Mesothelial cell of epicardium (in vitro differentiated cells): ENCODE results near the gene SLC38A2. TPM values are rescaled to one million over a fixed set of nuclear protein-coding genes. Genes with fewer than 3 reads are reported as not detected.
"Not testable (repeated sequence)": the region's sequence is repeated elsewhere in the genome, so short reads cannot be mapped to it uniquely, and the experiment has no call there.

Source experiments
- DNase-seq, 2 experiments: peaks; one replicate each; pipeline ENCODE4 v3.0.0; 2021; ENCODE audit warnings: low spot score in 2 of 2; ENCODE audit not compliant: unreplicated experiment in 2 of 2
- H3K27ac Mint-ChIP-seq: 2 replicates; pipeline ENCODE4 v1.8.0; 2021; ENCODE audit warnings: mixed read lengths
- H3K27me3 Mint-ChIP-seq: 2 replicates; pipeline ENCODE4 v1.8.0; 2021; ENCODE audit warnings: low read depth, mixed read lengths
- H3K36me3 Mint-ChIP-seq: 2 replicates; pipeline ENCODE4 v1.8.0; 2021; ENCODE audit warnings: mixed read lengths
- H3K4me1 Mint-ChIP-seq: 2 replicates; pipeline ENCODE4 v1.8.0; 2021; ENCODE audit warnings: mixed read lengths
- H3K4me3 Mint-ChIP-seq: 2 replicates; pipeline ENCODE4 v1.8.0; 2021; ENCODE audit warnings: mild to moderate bottlenecking, moderate library complexity, mixed read lengths
- H3K9me3 Mint-ChIP-seq: 2 replicates; pipeline ENCODE4 v1.8.0; 2021; ENCODE audit warnings: mixed read lengths
- total RNA-seq: library from RNA; stranded (reverse); gene quantifications from 3 replicates; pipeline ENCODE4 v1.2.1, GENCODE V29; 2021
- TF ChIP-seq, protein P1 (sequence below): fragments of 200-600 bp; sonication (generic); IDR thresholded peaks from one replicate; pipeline ENCODE4 v1.5.0; 2021; ENCODE audit warnings: antibody characterized with exemption; ENCODE audit not compliant: unreplicated experiment

The SLC38A2 gene
- total RNA-seq, 1 donor from 2014 or later: 256 TPM

DNA sequence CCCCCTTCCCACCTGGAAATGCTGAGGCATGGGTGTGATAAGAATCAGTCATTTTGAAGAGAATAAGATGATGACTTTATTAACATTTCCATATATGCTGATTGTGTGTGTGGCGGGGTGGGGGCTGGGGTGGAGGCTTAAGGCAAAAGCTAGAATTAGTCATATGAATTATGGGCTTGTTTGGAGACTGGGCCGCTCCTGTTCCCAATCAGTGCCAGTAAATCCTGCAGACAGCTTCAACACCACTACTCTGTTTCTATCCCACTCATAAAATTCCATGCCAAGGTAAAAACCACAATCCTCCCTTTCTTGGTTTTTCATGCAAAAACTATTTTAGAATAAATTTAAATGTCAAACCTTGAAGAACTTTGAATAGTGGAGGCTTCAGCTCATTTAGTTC lies 29.9 kb upstream of the SLC38A2 start:
- Mint-ChIP-seq H3K36me3 (peaks cover 12% of the 10 kb centered on the region), H3K27ac (peak overlapping the region; percentile 88), H3K4me3 (no peak overlapping the region), H3K9me3 (peaks cover 6% of the 10 kb centered on the region), H3K27me3 (no peaks in the 10 kb centered on the region), H3K4me1 (peaks cover 34% of the 10 kb centered on the region)
- DNase-seq: no peak
- TF ChIP-seq, protein P1, sequence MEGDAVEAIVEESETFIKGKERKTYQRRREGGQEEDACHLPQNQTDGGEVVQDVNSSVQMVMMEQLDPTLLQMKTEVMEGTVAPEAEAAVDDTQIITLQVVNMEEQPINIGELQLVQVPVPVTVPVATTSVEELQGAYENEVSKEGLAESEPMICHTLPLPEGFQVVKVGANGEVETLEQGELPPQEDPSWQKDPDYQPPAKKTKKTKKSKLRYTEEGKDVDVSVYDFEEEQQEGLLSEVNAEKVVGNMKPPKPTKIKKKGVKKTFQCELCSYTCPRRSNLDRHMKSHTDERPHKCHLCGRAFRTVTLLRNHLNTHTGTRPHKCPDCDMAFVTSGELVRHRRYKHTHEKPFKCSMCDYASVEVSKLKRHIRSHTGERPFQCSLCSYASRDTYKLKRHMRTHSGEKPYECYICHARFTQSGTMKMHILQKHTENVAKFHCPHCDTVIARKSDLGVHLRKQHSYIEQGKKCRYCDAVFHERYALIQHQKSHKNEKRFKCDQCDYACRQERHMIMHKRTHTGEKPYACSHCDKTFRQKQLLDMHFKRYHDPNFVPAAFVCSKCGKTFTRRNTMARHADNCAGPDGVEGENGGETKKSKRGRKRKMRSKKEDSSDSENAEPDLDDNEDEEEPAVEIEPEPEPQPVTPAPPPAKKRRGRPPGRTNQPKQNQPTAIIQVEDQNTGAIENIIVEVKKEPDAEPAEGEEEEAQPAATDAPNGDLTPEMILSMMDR: no peak

DNA sequence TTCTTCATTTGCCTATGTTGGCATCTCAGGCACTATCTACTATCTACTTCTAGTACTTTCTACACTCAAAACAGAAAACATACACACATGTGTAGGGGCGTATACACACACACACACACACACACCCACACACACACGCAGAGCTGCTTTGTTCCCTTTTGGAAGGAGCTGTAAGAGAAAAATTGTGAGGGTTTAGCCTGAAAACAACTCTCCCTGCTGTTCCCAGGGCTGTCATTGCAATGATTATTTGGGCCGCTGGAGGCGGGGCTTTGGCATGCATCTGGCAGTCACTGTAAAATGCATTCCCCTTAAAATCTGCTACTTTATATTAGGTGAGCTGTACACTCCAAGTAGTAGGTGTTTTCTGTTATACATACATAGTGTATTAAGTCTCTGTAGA lies 29.1 kb upstream of the SLC38A2 start:
- H3K27me3 Mint-ChIP-seq: no peaks in the 10 kb centered on the region
- H3K27ac Mint-ChIP-seq: peak overlapping the region; percentile 17
- H3K9me3 Mint-ChIP-seq: peaks cover 6% of the 10 kb centered on the region
- H3K36me3 Mint-ChIP-seq: peaks cover 12% of the 10 kb centered on the region
- no peak overlapping the region for H3K4me3 Mint-ChIP-seq
- TF ChIP-seq, protein P1: no peak
- peaks cover 34% of the 10 kb centered on the region for H3K4me1 Mint-ChIP-seq
- no peak for DNase-seq

DNA sequence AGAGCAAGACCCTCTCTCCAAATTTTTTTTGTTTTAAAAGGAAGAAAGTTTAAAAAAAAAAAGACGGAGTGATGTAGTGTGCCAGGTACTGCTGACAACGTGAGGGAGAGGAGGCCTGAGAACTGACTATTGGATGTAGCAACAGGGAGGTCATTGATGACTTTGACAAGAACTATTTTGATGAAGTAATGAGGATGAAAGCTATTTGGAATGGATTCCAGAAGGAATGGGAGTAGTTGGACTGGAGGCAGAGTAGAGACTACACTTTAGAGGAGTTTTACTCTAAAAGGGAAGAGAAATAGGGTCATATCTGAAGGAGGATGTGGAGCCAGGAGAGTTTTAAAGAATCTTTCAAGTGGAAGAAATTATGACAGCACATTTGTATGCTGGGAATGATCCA lies 27.8 kb upstream of the SLC38A2 start:
- DNase-seq: no peak
- Mint-ChIP-seq H3K36me3 (peaks cover 12% of the 10 kb centered on the region), H3K9me3 (peaks cover 6% of the 10 kb centered on the region), H3K27me3 (no peaks in the 10 kb centered on the region), H3K4me1 (peaks cover 30% of the 10 kb centered on the region), H3K4me3 (no peak overlapping the region), H3K27ac (no peak overlapping the region)
- TF ChIP-seq, protein P1: no peak

DNA sequence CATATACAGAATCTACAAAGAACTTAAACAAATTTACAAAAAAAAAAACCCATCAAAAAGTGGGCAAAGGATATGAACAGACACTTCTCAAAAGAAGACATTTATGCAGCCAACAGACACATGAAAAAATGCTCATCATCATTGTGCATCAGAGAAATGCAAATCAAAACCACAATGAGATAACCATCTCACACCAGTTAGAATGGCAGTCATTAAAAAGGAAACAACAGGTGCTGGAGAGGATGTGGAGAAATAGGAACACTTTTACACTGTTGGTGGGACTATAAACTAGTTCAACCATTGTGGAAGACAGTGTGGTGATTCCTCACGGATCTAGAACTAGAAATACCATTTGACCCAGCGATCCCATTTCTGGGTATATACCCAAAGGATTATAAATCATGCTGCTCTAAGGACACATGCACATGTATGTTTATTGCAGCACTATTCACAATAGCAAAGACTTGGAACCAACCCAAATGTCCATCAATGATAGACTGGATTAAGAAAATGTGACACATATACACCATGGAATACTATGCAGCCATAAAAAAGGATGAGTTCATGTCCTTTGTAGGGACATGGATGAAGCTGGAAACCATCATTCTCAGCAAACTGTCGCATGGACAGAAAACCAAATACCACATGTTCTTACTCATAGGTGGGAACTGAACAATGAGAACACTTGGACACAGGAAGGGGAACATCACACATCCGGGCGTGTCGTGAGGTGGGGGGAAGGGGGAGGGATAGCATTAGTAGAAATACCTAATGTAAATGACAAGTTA lies 27.1 kb upstream of the SLC38A2 start:
- DNase-seq, H3K9me3 Mint-ChIP-seq, H3K27ac Mint-ChIP-seq, H3K27me3 Mint-ChIP-seq, H3K4me3 Mint-ChIP-seq: not testable (repeated sequence)
- Mint-ChIP-seq H3K36me3 (peaks cover 12% of the 10 kb centered on the region), H3K4me1 (peaks cover 30% of the 10 kb centered on the region)

DNA sequence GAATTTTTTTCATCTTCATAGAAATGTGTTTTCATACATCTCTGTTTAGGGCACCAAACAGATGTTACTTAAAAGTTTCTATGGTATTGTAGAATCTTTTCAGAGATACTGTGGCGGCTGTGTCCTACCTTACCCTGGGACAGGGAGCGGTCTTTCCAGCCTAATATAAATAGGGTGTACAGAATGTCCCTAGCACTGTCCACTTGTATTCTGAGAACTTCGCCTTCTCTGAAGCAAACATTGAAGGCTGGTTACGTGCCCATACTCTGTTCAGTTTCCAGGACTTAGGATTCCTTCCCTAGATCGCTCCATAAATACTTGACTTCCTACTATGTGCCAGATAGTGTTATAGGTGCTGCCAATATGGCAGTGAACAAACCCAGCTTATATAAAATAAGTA lies 24.3 kb upstream of the SLC38A2 start:
- H3K4me1 Mint-ChIP-seq: peaks cover 14% of the 10 kb centered on the region
- no peaks in the 10 kb centered on the region for H3K27me3 Mint-ChIP-seq
- DNase-seq: no peak
- TF ChIP-seq, protein P1: no peak
- no peak overlapping the region for H3K27ac Mint-ChIP-seq
- H3K36me3 Mint-ChIP-seq: peaks cover 12% of the 10 kb centered on the region
- H3K4me3 Mint-ChIP-seq: no peak overlapping the region
- peaks cover 6% of the 10 kb centered on the region for H3K9me3 Mint-ChIP-seq

DNA sequence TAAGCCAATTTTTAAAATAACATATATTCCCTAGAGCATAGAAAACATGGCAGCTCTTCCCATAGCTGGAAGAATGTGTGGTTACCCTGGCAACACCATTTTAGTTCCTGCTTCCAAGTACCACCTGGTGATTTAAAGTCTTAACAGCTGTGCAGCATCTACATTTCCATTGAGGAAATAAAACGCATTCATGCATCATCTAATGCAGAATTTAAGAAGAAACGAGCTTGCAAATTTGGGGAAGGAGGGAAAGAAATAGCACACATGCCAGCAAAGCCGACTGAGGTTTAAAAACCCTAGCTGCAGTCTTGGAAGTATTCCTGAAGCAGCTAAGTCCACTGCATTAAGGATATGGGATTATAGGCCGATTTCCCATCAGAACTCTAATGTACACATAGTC lies 22.8 kb upstream of the SLC38A2 start:
- TF ChIP-seq, protein P1: no peak
- Mint-ChIP-seq H3K9me3 (peaks cover 6% of the 10 kb centered on the region), H3K27me3 (no peaks in the 10 kb centered on the region), H3K4me1 (peaks cover 10% of the 10 kb centered on the region), H3K27ac (no peak overlapping the region), H3K36me3 (peaks cover 15% of the 10 kb centered on the region), H3K4me3 (no peak overlapping the region)
- no peak for DNase-seq
